Pulmonary artery endothelial cell (primary cell): Measurements from ENCODE around the gene DRGX. TPM values are rescaled to one million over a fixed set of nuclear protein-coding genes. Genes with fewer than 3 reads are reported as not detected.

Experiments used
- DNase-seq: peaks from one replicate; pipeline ENCODE4 v3.0.0-alpha.2; 2011; ENCODE audit warnings: low read depth, low spot score
- total RNA-seq: library from RNA; depleted of rRNA; stranded (reverse); fragments of >200 nt; gene quantifications from 2 replicates; pipeline ENCODE4 v1.2.3, GENCODE V29; 2014

DRGX gene
- total RNA-seq, 1 donor from 2014 or later = not detected

DNA sequence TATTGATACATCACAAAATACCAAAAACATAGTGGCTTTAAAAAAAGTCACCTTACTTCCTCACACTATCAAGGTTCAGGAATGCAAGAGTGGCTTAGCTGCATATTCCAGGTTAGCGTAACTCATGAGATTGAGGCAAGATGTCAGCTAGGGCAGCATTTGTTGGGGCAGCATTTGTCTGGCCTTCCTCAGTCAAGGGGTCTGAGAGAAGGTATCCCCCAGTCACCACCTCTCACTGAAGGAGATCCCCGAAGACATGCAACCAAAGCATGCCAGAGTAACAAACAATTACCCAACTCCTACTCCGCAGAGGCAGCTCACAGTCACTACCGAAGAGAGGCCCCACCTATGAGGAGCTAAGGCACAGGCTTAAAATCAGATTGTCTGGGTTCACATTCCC, 48.5 kb downstream of the DRGX start:
- no peak for DNase-seq

DNA sequence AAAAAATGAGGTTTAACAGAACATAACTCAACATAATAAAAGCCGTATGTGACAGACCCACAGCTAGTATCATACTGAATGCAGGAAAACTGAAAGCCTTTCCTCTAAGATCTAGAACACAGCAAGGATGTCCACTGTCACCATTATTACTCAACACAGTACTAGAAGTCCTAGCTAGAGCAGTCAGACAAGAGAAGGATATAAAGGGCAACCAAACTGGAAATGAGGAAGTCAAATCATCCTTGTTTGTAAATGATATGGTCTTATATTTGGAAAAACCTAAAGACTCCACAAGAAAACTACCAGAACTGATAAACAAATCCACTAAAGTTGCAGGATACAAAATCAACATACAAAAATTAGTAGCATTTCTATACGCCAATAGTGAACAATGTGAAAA, 51.0 kb downstream of the DRGX start:
- no peak for DNase-seq

DNA sequence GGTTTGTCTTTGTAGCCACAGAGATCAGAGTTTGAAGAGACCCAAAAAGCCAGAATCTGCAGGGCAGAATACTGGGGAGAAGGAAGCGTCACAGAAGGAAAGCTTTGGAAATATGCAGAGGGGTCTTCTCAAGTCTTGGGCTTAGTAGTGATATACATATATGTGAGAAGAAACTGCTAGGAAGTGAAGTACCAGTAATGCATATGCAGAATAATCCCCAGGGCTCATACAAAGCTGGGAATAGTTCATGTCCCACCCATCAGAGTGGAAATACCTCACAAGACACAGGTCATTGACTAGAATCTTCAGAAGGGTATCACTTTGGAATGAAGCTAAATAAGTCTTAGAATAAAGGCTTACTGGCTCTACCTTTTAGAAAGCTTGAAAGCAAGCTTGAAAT, 57.3 kb downstream of the DRGX start:
- no peak for DNase-seq

DNA sequence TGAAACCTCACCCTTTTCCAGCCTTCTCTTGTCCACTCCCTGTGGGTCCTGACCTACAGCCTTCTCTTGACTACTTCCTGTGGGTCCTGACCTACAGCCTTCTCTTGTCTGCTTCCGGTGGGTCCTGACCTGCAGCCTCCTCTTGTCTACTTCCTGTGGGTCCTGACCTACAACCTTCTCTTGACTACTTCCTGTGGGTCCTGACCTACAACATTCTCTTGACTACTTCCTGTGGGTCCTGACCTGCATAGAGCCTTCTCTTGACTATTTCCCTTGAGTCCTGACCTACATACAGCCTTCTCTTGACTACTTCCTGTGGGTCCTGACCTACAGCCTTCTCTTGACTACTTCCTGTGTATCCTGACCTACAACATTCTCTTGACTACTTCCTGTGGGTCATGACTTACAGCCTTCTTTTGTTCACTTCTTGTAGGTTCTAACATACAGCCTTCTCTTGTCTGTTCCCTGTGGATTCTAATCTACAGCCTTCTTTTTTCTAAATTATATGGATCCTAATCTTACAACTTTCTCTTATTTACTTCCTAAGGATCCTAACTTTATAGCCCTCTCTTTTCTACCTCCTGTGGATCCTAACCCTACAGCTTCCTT, 60.4 kb downstream of the DRGX start:
- no peak for DNase-seq

DNA sequence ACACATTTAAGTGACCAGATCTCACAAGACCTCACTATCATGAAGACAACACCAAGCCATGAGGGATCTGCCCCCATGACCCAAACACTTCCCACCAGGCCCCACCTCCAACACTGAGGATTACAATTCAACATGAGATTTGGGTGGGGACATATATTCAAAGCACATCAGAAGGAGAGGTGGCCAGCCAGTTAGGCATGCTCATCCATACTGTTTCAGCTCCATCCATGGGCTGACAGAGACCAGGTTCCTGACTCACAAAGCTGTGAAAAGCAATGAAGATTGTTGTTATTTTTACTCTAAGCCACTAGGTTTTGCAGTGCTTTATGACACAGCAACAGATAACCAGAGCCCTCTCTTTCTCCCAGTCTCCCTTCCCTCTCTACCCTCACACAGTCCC, 60.9 kb downstream of the DRGX start:
- no peak for DNase-seq

DNA sequence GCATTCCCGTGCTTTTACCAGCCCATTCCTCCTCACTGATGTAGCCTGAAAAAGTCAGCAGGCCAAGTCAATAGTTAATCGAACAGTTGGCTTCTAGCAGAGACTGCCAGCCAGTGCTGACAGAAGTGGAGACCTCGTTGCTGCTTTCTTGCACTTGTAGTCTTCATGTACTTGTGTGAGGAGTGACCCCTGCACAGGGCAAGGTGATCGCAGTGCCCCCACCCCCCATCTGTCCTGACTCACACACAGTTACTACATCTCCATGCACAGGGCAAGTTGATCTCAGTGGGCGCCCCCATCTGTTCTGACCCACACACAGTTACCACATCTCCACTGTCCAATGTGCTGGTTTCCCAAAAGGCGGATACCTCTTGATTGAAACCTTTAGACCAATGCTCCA, 62.7 kb downstream of the DRGX start:
- DNase-seq = no peak

DNA sequence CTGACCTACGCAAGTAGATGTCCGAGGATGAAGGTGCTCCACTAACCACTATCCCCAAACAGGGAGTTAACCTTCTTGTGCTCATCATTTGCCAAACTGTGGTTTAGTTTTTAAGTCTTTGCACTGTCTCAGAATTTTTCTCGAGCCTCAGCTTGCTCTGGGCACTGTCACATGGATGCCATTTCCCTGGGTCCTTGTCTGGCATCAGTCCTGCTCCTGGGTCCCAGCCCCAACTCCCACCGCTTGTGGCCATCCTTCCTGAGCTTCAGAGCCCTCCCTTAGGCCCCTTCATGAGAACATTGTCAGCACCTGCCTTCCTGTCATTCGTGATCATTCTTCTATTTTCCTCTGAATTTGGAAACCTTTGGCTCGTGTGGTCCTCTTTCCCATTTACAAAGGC, 63.1 kb downstream of the DRGX start:
- DNase-seq = no peak

DNA sequence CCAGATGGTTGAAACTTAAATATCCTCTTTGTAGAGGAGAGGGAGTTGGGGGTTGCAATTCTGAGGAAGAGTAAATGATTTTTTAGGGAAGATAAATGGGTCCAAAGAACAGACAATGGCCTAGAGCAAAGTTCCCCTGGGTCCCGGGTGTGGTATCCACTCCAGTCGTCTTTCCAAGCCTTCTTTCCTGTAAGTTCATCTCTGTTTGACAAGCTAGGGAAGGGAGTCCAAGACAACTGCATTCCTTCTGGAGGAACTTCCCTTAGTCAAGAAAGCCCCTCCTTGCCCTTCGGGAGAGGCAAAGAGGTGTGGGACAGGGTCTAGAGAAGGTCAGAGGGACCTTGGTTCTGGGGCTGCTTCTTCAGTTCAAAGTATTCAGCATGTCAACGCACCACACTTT, 63.6 kb downstream of the DRGX start:
- no peak for DNase-seq

DNA sequence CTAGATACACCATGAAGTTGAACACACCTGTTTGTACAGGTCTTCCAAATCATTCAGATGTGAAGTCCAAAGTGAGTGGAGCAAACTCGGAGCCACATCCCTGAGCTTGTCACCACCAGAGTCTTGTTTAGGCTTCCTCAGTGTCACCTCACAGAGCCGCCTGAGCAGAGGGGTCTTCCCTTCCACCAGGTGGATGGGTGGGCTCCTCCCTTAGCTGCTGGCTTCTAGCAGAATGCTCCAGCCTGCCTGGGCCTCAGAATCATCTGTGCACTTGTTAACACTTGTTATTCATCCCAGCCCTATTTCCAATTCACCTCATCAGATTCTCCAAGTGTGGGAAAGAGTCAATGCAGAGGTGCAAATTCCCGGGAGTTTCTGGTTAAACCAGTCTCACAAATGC, 64.5 kb downstream of the DRGX start:
- no peak for DNase-seq

DNA sequence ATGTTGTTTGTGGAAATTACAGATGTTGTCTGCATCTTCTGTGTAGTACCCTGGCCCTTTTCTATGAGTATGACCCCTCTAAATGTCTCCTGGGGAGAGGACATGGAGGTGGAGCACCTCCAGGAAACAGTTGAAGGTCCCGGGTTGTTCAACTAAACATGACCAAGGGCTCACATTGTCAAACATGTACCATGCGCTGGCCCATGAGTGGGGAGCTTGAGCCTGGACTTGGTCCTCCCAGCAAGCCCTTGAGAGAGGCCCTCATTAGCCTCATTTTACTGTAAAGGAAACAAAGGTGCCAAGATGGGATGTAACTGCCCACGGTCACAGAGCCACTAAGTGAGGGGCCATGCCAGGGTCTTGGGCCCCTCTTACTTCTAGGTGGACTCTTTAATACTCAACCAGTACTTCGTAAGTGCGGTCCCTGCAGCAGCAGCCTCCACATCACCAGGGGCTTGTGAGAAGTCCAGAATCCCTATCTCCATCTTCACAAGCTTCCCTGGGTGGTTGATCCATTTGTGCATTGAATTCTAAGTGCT, 65.7 kb downstream of the DRGX start:
- no peak for DNase-seq

DNA sequence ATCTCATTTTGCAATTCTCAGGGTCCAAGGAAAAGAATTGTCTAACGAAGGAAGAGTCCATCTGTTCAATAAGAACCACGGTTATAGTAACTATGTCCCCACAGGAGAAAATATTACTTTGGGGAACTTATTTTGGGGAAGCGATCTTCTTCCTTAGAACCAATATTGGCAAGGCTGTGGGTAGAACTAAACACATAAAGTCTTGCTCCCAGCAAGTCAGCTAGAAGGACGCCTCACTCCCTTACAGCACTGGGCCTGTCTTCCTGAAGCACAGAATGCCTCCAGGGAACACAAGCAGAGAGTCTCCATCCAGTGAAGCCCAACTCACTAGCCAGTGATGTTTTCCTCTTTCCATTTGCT, 66.8 kb downstream of the DRGX start:
- no peak for DNase-seq

DNA sequence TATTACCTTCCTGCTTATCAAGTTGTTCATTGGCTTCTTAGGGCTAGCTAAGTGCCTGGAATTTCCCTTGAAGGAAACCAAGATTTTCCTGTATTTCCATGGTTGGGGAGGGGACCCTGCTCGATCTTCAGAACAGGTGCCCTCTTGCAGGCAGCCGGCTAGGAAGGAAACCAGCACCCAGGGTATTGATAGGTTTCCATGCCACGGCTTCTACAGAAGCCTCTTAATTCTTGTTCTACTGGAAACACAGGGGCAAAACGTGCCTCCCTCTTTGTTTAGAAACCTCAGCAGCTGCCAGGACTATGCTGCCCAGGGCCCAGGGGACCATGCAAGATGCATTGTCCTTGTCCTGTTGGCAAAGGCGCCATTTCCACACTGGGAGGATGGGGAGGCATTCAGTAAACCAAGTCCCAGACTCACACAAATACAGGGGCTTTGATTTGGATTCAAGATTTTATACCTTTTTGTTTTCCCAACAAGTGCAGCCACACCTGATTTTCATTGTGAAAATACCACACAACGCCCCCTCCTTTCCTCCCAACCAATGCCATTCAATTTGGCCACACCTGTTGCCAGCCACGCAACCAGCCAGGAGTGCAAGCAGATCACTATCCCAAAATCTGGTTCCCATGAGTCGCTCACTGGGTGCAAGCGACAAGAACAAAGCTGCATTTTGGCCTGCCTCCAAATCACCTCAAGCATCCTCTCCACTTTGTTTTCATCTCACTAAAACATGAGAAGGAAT, 67.3 kb downstream of the DRGX start:
- no peak for DNase-seq

DNA sequence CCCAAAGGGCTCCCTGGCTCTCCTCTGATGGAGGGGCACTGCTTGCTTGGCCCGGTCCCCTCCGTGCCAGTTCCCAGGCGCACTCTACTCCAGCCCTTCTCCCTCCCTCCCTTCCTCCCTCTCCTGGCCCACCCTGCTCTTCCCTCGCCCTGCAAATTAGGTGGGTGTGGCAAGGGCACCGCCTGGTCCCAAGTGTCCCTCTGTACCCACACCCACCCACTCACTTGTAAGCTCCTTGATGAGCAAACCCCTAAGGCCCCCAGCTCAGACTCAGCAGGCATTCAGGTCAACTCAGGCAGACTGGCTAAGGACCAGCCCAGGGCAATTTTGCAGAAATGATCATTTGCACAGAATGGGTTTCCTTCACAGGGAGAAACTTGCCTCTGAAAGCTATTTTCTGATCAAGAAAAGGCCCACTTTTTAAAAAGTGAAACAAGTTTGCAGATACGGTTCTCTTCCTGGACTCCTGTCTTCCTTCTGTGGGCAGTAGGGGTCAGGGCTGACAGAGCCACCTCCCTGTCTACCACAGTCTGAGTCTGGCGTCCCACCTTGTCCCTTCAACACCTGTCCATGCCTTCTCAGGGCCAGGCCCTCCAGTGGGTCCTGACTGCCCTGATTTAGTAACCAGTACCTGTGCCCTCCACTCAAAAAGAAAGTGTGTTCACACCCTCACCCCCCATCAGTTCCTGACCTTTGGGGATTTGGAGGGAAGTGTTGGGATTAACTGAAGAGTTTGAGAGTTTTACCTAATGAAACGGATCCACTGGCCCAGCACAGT, 68.7 kb downstream of the DRGX start:
- no peak for DNase-seq

DNA sequence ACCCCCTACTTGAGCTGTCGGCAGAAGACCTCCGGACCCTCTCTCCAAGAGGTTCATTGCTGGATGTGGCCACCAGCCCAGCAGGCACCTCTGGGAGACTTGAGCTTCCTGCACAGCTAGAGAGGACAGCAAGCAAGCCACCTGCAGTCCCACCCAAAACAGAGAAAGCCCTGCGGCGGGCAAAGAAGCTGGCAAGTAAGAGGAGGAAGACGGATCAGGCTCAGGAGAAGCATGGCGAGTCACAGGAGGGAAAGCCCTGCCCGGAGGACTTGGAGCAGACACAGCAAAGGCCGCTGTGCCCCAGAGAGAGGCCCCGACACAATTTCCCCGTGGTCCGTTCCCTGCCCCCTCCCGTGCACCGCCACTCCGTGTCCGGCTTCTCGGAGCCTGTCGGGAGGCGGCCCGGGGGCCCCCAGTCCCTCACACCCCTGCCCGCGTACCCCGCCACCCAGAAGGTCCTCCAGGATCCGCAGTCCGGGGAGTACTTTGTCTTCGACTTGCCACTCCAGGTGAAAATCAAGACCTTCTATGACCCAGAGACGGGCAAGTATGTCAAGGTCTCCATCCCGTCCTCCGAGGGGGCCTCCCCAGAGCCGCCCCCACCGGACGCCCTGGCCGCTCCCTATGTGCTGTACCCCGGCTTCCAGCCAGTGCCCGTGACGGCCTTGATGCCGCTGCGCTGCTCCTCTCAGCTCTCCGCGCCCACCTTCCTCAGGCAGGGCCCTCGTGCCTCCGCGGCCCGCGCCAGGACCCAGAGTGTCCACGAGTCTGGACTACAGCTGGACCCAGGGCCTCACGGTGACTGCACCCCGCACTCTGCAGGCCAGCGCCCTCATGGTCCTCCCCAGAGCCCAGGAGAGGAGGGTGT, 69.7 kb downstream of the DRGX start:
- no peak for DNase-seq

DNA sequence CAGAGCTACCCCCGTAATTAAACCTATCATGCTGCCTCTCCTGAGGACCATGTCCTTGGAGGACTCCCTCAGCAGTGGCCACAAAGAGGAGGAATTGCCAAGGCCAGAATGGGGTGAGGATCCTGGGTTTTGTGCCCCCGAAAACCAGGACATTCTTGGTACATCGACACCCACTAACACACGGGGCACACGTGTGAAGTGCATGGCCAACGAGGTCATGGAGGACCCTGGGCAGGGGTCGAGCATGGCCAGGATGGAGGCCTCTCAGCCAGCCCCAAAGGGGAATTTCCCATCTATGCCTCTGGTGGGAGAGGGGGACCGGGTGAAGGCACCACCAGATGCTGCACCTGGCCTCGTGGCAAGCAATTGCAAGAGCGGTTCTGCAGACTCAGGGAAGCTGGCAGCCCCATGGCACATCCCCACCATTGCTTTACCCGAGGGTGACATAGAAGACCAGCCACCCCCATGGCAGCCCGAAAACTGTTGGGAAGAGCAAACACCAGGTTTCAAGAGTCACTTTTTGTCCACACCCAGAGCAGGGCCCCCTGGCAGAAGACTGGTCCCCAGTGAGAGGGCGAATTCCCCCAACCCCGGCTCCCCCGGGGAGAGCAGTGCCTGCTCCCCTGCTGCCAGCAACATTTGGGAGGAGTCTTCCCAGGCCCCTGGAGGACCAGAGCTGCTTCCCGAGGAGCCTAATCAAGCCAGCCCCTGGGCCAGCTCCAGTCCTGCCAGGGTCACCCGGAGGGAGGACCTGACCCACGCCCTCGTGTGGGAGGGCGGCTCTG, 70.6 kb downstream of the DRGX start:
- no peak for DNase-seq

DNA sequence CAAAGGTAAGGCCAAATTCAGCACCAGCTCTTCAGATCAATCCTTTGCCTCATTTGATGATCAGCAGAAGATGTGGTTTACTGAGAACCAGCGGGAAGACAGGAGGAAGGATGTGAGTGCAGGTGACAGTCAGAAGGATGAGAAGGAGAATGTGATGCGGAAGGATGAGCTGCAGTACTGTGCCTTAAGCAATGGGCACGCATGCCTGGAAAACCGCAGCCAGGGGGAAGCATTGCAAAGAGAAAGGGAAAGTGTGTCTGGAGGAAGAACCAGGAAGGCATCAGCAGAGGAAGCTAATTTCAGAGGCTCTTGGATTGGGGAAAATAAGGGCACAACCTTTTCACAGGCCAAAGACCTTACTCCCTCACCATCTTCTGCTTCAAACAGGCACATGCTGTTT, 71.2 kb downstream of the DRGX start:
- DNase-seq = no peak

DNA sequence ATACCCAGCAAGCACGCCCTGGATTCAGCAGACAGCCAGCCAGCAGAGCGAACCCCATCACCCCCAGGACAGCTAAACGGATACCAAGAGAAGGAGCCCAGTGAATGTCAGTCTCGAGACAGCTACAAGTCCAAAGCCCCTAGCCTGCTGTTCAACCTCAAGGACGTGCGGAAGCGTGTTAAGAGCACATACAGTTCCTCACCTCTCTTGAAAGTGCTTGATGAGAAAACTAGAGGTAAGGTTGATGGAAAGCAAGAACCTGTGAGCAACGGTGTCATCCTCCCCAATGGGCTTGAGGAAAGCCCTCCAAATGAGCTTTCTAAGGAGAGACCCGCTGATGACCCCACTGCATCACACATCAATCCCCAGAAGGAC, 72.0 kb downstream of the DRGX start:
- DNase-seq = no peak

DNA sequence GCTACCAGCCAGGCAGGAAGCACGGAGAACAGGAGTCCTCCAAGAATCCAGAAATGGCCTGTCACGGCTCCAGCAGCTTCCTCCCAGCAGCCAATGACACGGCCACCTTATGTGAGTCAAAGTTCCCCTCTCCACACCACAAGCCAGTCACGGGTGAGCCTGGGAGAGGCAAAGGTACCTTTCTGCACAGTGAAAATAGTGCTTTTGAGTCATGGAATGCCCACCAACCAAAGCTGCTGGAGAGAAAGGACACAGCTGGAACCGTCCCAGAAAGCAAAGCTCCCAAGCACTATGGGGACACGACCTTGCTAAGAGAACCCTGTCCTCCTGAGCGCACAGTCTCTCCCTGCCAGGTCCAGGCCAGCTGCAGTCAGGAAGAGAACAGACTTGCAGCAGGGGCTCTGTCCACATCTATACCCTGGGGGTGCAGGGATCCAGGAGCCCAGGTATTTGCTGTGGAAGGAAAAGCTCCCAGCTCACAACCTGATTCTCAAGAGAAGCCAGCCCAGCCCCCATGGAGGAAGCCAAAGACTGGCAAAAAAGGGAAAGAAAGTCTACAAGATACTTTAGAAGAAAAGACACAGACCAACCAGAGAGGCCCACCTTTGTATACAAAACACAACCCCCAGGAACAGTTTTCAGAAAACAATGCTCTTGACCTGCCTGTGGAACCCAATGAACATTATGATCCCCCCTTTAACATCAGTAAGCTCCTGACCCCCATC, 72.6 kb downstream of the DRGX start:
- no peak for DNase-seq

DNA sequence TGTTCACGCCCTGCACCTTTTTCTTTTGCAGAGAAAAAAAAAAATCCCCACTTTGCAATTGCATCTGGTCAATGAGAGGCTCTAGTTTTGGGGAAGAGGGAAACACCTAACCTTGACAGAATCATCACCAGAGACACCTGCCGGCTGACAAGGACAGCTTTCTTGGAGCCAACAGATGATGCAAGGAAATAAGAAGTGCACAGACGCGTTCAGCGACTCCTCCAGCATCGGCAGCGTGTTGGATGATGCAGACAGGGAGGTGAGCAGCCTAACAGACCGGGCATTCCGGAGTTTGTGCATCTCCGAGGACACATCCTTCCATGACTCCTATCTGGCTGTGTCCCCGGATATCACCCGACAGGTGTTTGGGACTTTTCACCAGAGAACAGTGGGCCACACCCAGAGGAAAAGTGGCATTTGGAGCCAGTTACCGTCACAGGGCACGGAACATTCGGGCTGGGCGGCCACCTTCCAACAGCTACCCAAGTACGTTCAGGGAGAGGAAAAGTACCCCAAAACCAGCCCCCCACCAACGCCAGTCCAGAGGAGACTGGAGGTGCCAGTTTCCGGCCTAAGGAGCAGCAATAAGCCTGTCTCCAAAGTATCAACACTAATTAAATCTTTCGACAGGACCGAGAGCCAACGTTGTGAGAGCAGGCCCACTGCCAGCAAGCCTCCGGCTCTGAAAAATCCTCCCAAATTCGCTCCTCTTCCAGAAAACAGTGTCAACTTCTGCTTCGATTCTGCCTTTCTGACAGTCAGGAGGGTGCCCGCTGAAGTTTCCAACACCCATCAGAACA, 73.3 kb downstream of the DRGX start:
- no peak for DNase-seq
